Liver (tissue), 9 donors: ENCODE results near the gene NADK. TPM values are rescaled to one million over a fixed set of nuclear protein-coding genes. Genes with fewer than 3 reads are reported as not detected.

Source experiments
- DNase-seq: peaks from one replicate; pipeline ENCODE4 v3.0.0-alpha.2; 2017; ENCODE audit warnings: low spot score
- H3K27ac ChIP-seq, 2 donors: one replicate each; pipeline ENCODE4 v1.7.0; 2013; ENCODE audit warnings: inconsistent platforms in 2 of 2, low read length in 2 of 2, control low read depth in 1 of 2, low read depth in 1 of 2, mild to moderate bottlenecking in 1 of 2
- H3K27me3 ChIP-seq, 4 donors: one replicate each; pipeline versions ENCODE4 v1.6.1 to v1.7.0; 2013; ENCODE audit warnings: low read length in 3 of 4, inconsistent platforms in 1 of 4, mild to moderate bottlenecking in 1 of 4, moderate library complexity in 1 of 4; ENCODE audit not compliant: control insufficient read depth in 4 of 4, insufficient read depth in 4 of 4
- H3K36me3 ChIP-seq, 4 donors: one replicate each; pipeline versions ENCODE4 v1.6.1 to v1.7.0; 2013; ENCODE audit warnings: low read length in 3 of 4, mild to moderate bottlenecking in 3 of 4, low read depth in 1 of 4, moderate library complexity in 1 of 4; ENCODE audit not compliant: control insufficient read depth in 4 of 4, insufficient read depth in 3 of 4
- H3K4me1 ChIP-seq, 4 donors: one replicate each; pipeline versions ENCODE4 v1.6.1 to v1.7.0; 2013; ENCODE audit warnings: low read length in 3 of 4, mild to moderate bottlenecking in 3 of 4, moderate library complexity in 1 of 4; ENCODE audit not compliant: control insufficient read depth in 4 of 4, insufficient read depth in 4 of 4
- H3K4me3 ChIP-seq, 3 donors: one replicate each; pipeline versions ENCODE4 v1.6.1 to v1.7.0; 2013; ENCODE audit warnings: low read length in 3 of 3, control low read depth in 1 of 3, low read depth in 1 of 3, mild to moderate bottlenecking in 1 of 3
- H3K9ac ChIP-seq, 2 donors: one replicate each; pipeline ENCODE4 v1.7.0; 2013; ENCODE audit warnings: low read length in 2 of 2, mild to moderate bottlenecking in 2 of 2, moderate library complexity in 2 of 2, control low read depth in 1 of 2, low read depth in 1 of 2
- H3K9me3 ChIP-seq, 4 donors: one replicate each; pipeline versions ENCODE4 v1.6.1 to v1.7.0; 2013; ENCODE audit warnings: low read length in 3 of 4; ENCODE audit not compliant: control insufficient read depth in 4 of 4
- EGR1 ChIP-seq, 2 donors: IDR thresholded peaks; 2 replicates each; pipeline ENCODE4 v1.6.1; 2016 to 2018; ENCODE audit warnings: antibody characterized with exemption in 2 of 2, low read depth in 2 of 2
- FOXA1 ChIP-seq: IDR thresholded peaks from 2 replicates; pipeline ENCODE4 v1.6.1; 2016; ENCODE audit warnings: antibody characterized with exemption
- GABPA ChIP-seq, 2 donors: IDR thresholded peaks in 1 of 2; conservative IDR thresholded peaks in 1 of 2; 2 replicates each; pipeline ENCODE4 v1.6.1; 2016; ENCODE audit warnings: antibody characterized with exemption in 2 of 2, mild to moderate bottlenecking in 1 of 2, moderate library complexity in 1 of 2
- HNF4A ChIP-seq, 2 donors: conservative IDR thresholded peaks; 2 replicates each; pipeline ENCODE4 v1.6.1; 2016; ENCODE audit warnings: antibody characterized with exemption in 2 of 2, mild to moderate bottlenecking in 2 of 2
- HNF4G ChIP-seq: IDR thresholded peaks from 2 replicates; pipeline ENCODE4 v1.6.1; 2016; ENCODE audit warnings: antibody characterized with exemption
- JUND ChIP-seq, 2 donors: IDR thresholded peaks; 2 replicates each; pipeline ENCODE4 v1.6.1; 2016; ENCODE audit warnings: antibody characterized with exemption in 2 of 2
- RAD21 ChIP-seq, 2 donors: IDR thresholded peaks; 2 replicates each; pipeline ENCODE4 v1.6.1; 2016; ENCODE audit warnings: antibody characterized with exemption in 2 of 2, mild to moderate bottlenecking in 2 of 2
- SP1 ChIP-seq: IDR thresholded peaks from 2 replicates; pipeline ENCODE4 v1.6.1; 2018; ENCODE audit warnings: antibody characterized with exemption, mild to moderate bottlenecking
- TAF1 ChIP-seq: conservative IDR thresholded peaks from 2 replicates; pipeline ENCODE4 v1.6.1; 2016; ENCODE audit warnings: antibody characterized with exemption, mild to moderate bottlenecking
- YY1 ChIP-seq: IDR thresholded peaks from 2 replicates; pipeline ENCODE4 v1.6.1; 2016; ENCODE audit warnings: antibody characterized with exemption, mild to moderate bottlenecking
- WGBS: extraction: QIAGEN DNeasy Blood & Tissue Kit; methylation state at CpG from one replicate; pipeline ENCODE4 v1.1.7; 2013; 5-methylcytosine and 5-hydroxymethylcytosine counted together
- polyA plus RNA-seq, 2 donors: library from polyadenylated mRNA; stranded (reverse) in 1 of 2; unstranded in 1 of 2; fragments of 200-250 nt in 1 of 2; fragments of >200 nt in 1 of 2; fragmentation: Nextera tagmentation in 1 of 2; extraction: Ambion mirVana in 1 of 2; gene quantifications; one replicate each; pipeline versions ENCODE4 v1.2.1 to v1.2.3, GENCODE V29; 2013 to 2015
- total RNA-seq, 2 donors: library from RNA; depleted of rRNA; stranded (reverse); fragments of >200 nt; gene quantifications; one replicate each; pipeline ENCODE4 v1.2.3, GENCODE V29; 2014
- TF ChIP-seq, protein P1 (sequence below): IDR thresholded peaks from 2 replicates; pipeline ENCODE4 v1.6.1; 2016; ENCODE audit warnings: antibody characterized with exemption, mild to moderate bottlenecking
- TF ChIP-seq, protein P2 (sequence below): IDR thresholded peaks from 2 replicates; pipeline ENCODE4 v1.6.1; 2016; ENCODE audit warnings: antibody characterized with exemption
- TF ChIP-seq, protein P3 (sequence below): IDR thresholded peaks from 2 replicates; pipeline ENCODE4 v1.6.1; 2016; ENCODE audit warnings: antibody characterized with exemption
- donor health status: healthy.
- donor health status: healthy.
- donor health status: healthy.
- donor health status: healthy.
- donor health status: healthy.

NADK gene
- total and polyA plus RNA-seq, 4 donors = 39.2 to 105 (median 83.6) TPM

DNA sequence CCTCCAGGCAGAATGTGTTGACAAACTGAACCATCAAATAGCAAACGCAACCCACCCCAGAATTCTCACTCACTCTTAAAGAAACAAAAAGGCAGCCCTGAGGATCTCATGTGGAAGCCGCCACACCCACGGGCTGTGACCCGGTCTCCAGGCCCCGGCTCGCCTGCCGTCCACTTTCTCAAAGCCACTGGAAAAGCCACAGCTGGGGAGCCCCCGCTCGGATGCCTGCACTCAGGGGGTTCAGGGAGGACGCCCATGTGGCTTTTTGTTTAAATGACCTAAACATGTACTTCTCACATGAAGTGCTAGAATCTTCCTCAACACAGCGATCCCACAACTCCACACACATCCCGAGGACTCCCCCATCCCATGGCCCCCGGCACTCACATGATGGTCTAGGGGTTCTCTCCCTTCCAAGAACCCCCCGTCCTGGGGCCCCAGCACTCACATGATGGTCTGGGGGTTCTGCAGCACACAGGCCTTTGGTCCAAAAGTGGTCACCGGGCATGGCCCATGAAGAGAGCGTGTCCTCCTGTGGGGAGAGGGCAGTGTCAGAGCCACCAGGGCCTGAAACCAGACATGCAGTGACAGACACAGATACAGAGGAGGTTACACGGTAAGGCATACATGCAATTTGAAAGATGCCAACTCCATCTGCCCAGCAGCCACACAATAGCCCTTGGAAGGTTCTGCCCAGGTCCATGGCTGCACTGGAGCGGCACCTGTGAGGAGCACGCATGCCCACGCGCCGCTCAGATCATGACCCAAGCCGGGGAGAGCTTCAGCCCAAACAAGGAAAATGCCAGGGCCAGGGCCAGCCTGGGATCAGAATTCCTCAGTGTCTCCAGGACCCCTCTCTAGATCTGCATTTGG lies 16.5 kb downstream of the NADK start:
- H3K9ac ChIP-seq = no peak overlapping the region
- no peak overlapping the region for H3K27ac ChIP-seq
- TF ChIP-seq, protein P1, sequence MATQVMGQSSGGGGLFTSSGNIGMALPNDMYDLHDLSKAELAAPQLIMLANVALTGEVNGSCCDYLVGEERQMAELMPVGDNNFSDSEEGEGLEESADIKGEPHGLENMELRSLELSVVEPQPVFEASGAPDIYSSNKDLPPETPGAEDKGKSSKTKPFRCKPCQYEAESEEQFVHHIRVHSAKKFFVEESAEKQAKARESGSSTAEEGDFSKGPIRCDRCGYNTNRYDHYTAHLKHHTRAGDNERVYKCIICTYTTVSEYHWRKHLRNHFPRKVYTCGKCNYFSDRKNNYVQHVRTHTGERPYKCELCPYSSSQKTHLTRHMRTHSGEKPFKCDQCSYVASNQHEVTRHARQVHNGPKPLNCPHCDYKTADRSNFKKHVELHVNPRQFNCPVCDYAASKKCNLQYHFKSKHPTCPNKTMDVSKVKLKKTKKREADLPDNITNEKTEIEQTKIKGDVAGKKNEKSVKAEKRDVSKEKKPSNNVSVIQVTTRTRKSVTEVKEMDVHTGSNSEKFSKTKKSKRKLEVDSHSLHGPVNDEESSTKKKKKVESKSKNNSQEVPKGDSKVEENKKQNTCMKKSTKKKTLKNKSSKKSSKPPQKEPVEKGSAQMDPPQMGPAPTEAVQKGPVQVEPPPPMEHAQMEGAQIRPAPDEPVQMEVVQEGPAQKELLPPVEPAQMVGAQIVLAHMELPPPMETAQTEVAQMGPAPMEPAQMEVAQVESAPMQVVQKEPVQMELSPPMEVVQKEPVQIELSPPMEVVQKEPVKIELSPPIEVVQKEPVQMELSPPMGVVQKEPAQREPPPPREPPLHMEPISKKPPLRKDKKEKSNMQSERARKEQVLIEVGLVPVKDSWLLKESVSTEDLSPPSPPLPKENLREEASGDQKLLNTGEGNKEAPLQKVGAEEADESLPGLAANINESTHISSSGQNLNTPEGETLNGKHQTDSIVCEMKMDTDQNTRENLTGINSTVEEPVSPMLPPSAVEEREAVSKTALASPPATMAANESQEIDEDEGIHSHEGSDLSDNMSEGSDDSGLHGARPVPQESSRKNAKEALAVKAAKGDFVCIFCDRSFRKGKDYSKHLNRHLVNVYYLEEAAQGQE = no peak
- TF ChIP-seq SP1 = no peak
- TF ChIP-seq YY1 = no peak
- TF ChIP-seq EGR1 (IDR thresholded peaks at IDR 0.05; ENCODE audit: low read depth in 2 of 2) = no peak
- TF ChIP-seq HNF4A (conservative IDR thresholded peaks at IDR 0.05) = no peak
- TF ChIP-seq, protein P2, sequence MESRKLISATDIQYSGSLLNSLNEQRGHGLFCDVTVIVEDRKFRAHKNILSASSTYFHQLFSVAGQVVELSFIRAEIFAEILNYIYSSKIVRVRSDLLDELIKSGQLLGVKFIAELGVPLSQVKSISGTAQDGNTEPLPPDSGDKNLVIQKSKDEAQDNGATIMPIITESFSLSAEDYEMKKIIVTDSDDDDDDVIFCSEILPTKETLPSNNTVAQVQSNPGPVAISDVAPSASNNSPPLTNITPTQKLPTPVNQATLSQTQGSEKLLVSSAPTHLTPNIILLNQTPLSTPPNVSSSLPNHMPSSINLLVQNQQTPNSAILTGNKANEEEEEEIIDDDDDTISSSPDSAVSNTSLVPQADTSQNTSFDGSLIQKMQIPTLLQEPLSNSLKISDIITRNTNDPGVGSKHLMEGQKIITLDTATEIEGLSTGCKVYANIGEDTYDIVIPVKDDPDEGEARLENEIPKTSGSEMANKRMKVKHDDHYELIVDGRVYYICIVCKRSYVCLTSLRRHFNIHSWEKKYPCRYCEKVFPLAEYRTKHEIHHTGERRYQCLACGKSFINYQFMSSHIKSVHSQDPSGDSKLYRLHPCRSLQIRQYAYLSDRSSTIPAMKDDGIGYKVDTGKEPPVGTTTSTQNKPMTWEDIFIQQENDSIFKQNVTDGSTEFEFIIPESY = no peak
- no peak for TF ChIP-seq FOXA1
- TF ChIP-seq TAF1 = no peak
- TF ChIP-seq HNF4G = no peak
- no peak for TF ChIP-seq RAD21 (IDR thresholded peaks at IDR 0.05)
- no peaks in the 10 kb centered on the region for H3K9me3 ChIP-seq
- peaks cover 5 to 11% (median 10%) of the 10 kb centered on the region in 4 donors for H3K36me3 ChIP-seq
- peaks cover 15 to 53% (median 35%) of the 10 kb centered on the region in 4 donors for H3K4me1 ChIP-seq
- no peak overlapping the region for H3K4me3 ChIP-seq
- DNase-seq = no peak
- WGBS = 96% methylated on average over 23 of the region's 23 CpGs
- H3K27me3 ChIP-seq = no peaks in the 10 kb centered on the region

DNA sequence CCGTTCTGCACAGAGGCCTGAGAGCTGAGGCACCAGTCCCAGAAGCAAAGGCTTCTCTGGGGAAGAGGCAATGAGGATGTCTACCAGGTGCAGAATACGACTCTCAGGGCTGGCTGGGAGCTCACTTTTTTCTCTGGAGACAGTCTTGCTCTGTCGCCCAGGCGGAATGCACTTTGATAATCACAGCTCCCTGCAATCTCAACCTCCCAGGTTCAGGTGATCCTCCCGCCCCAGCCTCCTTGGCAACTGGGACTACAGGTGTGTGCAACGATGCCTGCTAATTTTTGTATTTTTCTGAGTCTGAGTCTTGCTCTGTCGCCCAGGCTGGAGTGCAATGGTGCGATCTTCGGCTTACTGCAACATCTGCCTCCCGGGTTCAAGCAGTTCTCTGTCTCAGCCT lies 17.6 kb downstream of the NADK start:
- H3K9me3 ChIP-seq = no peaks in the 10 kb centered on the region
- no peaks in the 10 kb centered on the region for H3K27me3 ChIP-seq
- DNase-seq = no peak
- H3K4me1 ChIP-seq = peaks cover 15 to 53% (median 35%) of the 10 kb centered on the region in 4 donors
- no peak overlapping the region for H3K4me3 ChIP-seq
- H3K36me3 ChIP-seq = peaks cover 9 to 18% (median 16%) of the 10 kb centered on the region in 4 donors
- H3K27ac ChIP-seq = no peak overlapping the region
- no peak overlapping the region for H3K9ac ChIP-seq
- TF ChIP-seq, protein P1 = no peak
- no peak for TF ChIP-seq HNF4A (conservative IDR thresholded peaks at IDR 0.05)
- TF ChIP-seq FOXA1 = no peak
- no peak for TF ChIP-seq SP1
- no peak for TF ChIP-seq TAF1
- no peak for TF ChIP-seq RAD21 (IDR thresholded peaks at IDR 0.05)
- TF ChIP-seq YY1 = no peak
- TF ChIP-seq, protein P3, sequence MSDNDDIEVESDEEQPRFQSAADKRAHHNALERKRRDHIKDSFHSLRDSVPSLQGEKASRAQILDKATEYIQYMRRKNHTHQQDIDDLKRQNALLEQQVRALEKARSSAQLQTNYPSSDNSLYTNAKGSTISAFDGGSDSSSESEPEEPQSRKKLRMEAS = no peak
- TF ChIP-seq, protein P2 = no peak
- no peak for TF ChIP-seq JUND (IDR thresholded peaks at IDR 0.05)
- no peak for TF ChIP-seq HNF4G
- no peak for TF ChIP-seq GABPA (IDR thresholded peaks at IDR 0.05 in 1 of 2, conservative IDR thresholded peaks at IDR 0.05 in 1 of 2)
- TF ChIP-seq EGR1 (IDR thresholded peaks at IDR 0.05; ENCODE audit: low read depth in 2 of 2) = no peak
- 95% methylated on average over 10 of the region's 10 CpGs for WGBS
